GM19193 (cell line): Measurements from ENCODE around the gene THBS1.

Experiments
- POLR2A ChIP-seq: IDR thresholded peaks from 4 replicates; pipeline ENCODE4 v1.6.1; 2011; ENCODE audit not compliant: insufficient read depth, insufficient read length; ENCODE audit errors: extremely low read depth

THBS1 gene

DNA sequence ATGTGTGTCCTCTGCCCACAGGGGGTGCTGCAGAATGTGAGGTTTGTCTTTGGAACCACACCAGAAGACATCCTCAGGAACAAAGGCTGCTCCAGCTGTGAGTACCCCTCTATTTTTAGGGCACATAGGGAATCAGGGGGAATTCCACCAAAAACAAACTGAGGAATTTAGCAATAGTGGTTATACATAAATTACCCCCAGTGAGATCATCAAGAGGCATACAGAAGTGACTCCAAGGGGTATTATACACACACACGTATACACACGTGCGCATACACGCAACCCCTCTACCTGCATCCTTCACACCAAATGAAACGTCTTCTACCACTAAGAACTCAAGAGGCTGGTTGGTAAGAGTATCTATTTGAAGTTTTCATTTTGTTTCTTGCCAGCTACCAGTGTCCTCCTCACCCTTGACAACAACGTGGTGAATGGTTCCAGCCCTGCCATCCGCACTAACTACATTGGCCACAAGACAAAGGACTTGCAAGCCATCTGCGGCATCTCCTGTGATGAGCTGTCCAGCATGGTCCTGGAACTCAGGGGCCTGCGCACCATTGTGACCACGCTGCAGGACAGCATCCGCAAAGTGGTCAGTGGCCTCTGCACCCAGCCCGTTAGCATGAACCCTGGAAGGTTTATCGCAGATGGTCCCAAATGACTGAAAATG, 2.9 kb downstream of the THBS1 start:
- no peak for TF ChIP-seq POLR2A

DNA sequence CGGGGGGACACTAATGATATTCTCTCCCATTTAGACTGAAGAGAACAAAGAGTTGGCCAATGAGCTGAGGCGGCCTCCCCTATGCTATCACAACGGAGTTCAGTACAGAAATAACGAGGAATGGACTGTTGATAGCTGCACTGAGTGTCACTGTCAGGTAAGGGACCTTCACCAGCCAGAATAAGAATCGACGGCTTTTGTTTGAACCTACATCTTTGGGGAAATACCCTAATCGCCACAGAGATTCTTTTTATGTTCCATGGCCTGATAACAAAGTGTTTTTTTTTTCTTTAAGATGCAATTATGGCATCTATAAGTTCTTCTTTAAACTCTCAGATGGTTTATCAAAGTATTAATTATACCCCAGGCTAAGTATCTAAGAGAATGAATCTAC, 3.4 kb downstream of the THBS1 start:
- no peak for TF ChIP-seq POLR2A

DNA sequence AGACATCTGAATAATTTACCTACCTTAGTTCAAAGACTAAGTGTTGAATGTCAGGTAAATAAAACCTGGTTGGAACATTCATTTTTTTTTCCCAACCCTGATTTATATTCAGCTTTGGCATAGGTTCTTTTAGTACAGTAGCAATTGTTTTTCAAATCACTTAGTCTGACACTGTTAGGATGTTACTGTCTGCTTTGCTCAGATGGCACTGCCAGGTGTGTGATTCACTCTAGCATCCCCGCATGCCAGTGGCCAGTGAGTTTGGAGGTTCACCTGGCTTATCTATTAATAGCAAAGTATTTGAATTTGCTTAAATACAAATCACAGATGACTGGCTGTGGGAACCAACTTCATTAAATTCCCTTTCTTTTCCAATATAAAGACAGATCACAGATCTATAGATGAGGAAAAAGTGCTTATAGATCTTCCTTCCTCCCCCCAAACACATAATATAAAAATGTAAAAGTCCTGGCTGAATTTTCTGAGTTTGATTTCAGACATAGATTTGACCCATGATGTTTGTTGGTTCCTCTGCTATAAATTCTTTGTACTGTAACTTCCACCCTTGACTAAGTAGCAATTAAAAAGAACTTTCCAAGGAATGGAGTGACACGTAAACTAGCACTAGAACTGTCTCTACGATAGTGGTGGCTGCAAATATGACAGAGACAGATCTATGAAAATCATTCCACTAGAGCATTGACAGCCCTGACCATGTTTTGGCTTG, 3.9 kb downstream of the THBS1 start:
- no peak for TF ChIP-seq POLR2A

DNA sequence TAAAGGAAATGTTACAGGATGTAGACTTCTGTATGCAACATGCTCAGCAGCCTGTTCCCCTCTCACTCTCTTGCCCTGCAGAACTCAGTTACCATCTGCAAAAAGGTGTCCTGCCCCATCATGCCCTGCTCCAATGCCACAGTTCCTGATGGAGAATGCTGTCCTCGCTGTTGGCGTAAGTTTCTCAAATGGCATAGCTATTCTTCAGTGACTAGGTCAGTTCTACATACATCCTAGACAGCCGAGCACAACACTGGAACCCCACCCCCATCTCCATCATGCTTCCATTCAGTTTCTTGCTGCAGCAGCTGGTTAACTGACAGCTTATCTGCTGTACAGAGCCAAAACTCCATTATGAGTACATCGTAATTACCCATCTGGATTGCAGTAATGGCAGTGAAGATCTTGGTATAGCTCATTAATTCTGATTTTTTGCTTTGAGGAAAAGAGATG, 4.5 kb downstream of the THBS1 start:
- no peak for TF ChIP-seq POLR2A

DNA sequence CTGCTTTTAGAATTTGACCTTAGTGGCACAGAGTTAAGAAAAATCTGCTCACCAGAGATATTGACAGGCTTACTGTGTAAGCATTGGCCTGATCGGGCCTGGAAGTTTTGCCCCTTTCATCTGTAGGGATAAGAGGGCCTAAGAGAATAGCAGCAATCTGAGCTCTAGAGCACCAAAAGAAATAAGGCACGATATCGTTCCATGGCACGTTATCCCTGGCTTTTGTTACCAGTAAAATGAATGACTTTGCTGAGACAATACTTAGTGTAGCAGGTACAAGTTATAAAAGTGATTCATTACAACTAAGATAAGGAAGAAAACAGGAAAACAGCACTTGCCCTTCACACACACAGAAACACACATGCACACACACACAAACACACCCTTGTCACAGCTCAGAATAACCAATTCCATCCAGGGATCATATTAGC, 5.0 kb downstream of the THBS1 start:
- no peak for TF ChIP-seq POLR2A

DNA sequence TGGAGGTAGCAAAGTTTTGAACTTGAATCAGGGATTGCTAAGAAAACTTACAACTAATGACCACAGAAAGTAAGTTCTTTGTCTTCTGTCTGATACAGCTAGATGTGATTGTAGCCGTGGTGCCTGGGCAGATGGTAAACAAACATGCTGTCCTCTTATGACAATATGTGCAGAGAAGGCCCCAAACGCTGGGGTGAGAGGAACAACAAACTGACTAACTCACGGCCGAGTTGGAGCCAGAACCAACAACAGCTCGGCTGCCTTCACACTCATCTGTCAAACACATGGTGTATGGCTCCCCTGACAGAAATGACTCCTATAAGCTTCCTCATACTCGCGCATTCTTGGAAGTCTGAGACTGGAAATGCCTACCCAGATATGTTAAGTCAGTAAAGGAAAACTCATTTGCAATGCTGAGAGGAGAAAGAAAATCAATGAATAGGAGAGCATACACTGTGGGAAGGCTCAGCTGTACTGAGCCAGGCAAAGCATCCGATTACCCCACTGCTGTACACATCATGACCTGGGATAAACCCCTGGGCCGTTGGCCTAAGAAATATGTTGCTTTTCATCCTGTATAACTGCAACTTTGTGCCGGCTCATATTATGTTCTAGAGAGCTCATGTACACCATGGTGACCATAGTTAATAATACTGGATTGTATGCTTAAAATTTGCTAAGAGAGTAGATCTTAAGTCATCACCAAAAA, 5.7 kb downstream of the THBS1 start:
- no peak for TF ChIP-seq POLR2A

DNA sequence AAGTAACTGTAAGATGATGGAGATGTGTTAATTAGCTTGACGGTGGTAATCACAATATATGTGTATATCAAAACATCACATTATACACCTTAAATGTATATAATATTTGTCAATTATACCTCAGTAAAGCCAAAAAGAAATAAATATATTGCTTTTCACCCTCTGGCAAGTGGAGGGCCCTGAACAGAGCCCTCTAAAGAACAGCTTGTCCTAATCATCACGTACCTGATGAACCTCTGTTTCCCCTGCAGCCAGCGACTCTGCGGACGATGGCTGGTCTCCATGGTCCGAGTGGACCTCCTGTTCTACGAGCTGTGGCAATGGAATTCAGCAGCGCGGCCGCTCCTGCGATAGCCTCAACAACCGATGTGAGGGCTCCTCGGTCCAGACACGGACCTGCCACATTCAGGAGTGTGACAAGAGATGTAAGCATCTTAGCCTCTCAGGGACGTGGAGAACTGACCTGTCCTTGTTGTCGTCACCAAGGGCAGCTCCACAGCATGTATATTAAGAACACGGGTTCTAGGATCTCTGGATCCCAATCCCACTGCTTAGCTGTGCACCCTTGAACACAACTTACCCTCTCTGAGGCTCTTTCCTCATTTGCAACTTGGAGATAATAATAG, 6.3 kb downstream of the THBS1 start:
- TF ChIP-seq POLR2A: no peak

DNA sequence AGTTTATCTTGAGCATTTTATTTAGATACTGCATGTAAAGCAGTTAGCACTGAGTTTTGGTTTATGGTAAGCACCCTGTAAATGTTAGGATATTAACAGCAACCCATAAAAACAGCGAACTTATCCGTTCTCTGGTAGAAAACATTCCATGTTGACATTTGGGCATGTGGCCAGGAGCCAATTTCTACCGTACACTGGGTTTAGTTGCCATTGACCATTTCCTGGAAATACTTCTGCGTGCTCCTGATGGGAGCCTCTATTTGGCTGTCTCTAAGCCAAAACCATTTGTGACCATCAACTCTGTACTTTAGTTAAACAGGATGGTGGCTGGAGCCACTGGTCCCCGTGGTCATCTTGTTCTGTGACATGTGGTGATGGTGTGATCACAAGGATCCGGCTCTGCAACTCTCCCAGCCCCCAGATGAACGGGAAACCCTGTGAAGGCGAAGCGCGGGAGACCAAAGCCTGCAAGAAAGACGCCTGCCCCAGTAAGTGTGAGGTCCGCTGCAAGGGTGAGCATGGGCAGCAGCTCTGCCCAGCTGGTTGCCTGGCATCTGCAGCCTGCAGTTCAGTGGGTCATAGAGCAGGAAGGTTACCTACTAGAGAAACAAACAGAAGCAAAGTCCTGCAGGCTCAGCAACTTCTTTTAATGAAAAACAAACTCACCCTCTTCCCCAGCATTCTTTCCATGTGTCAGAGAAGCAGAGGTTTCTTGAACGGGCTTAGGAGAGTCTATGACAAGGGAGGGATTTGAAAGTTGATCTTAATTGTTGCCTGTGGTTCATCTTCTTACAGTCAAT, 7.1 kb downstream of the THBS1 start:
- no peak for TF ChIP-seq POLR2A

DNA sequence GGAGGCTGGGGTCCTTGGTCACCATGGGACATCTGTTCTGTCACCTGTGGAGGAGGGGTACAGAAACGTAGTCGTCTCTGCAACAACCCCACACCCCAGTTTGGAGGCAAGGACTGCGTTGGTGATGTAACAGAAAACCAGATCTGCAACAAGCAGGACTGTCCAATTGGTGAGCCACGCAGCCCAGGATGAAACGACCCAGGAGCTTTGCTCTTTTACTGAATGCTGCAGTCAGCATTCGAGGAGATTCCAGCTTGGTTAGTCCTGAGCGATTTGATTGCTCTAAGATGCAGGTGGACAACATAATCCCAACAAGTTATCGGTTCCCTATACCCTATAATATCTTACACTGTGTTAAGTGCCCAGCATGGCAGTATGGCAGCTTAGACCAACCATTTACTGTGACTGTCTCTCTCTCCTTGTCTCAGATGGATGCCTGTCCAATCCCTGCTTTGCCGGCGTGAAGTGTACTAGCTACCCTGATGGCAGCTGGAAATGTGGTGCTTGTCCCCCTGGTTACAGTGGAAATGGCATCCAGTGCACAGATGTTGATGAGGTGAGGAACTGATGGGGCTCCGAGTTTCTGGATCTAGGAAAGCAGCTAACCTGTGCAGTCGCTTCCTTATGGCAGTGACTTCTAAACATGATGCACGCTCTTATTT, 7.8 kb downstream of the THBS1 start:
- no peak for TF ChIP-seq POLR2A

DNA sequence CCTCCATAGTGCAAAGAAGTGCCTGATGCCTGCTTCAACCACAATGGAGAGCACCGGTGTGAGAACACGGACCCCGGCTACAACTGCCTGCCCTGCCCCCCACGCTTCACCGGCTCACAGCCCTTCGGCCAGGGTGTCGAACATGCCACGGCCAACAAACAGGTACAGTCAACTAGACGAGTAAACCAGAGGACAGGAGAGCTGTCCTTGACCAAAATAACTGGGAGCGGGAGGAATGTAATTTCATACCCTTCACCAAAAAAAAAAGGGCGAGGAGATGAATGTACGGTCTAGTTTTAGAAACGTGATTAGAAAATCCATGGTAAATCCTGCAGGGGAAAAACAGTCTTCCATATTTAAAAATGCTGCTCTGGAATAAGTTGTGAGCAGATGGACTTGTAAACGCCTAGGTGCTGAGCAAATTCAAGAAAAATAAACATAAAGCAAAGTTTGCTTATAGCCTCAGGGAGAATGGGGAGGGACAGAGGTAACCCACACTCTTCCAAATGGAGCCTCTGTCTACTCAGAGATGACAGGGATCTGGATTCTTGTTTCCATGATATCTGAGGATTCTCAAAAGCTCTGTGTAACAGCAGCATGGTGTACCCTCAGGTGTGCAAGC, 8.4 kb downstream of the THBS1 start:
- TF ChIP-seq POLR2A: no peak

DNA sequence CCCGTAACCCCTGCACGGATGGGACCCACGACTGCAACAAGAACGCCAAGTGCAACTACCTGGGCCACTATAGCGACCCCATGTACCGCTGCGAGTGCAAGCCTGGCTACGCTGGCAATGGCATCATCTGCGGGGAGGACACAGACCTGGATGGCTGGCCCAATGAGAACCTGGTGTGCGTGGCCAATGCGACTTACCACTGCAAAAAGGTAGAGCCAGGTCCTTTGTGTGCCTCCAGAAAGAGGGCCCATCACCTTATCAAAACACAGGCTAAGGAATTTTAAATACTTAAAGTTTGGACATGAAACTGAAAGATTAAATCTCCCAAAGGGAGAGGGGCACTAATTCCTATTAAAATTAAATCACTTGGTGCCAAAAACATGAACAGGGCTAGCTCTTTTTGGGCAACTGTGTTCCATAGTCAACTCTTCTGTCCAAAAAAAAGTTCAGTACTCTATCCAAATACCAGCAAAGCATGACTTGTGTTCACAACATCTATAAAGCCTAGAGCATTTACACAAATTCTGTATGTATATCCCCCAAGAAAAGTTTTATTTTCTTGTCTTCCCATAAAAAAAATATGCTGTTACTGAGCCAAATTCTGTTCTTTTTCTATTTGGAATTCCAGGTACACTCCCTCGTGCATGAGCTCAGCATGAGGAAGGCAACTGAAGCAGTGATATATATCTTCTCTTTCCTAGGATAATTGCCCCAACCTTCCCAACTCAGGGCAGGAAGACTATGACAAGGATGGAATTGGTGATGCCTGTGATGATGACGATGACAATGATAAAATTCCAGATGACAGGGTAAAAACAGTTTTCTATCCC, 9.2 kb downstream of the THBS1 start:
- no peak for TF ChIP-seq POLR2A

DNA sequence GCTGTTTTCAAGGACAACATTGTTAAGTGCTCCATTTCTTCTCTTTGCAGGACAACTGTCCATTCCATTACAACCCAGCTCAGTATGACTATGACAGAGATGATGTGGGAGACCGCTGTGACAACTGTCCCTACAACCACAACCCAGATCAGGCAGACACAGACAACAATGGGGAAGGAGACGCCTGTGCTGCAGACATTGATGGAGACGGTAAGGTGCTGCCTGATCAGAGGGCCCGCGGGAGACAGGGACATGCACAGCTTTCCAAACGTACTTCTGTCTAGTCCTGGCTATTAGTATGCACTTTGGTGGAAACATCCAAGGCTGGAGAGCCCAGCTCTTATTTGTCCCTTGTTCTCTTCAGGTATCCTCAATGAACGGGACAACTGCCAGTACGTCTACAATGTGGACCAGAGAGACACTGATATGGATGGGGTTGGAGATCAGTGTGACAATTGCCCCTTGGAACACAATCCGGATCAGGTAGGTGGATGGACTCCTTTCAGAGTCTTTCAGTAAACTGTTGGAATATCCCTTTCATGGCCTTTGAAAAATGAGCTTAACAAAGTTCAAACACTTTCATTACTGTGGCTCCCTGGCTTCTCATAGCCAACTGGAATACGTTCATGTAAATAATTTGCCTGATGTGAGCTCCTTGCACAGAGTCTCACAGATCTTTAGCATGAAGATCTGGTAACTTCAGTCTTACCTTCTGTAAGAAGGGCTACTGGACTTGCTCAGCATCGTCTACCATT, 10.4 kb downstream of the THBS1 start:
- TF ChIP-seq POLR2A: no peak
